ENCODE data around the gene PPM1M.

The PPM1M gene

DNA sequence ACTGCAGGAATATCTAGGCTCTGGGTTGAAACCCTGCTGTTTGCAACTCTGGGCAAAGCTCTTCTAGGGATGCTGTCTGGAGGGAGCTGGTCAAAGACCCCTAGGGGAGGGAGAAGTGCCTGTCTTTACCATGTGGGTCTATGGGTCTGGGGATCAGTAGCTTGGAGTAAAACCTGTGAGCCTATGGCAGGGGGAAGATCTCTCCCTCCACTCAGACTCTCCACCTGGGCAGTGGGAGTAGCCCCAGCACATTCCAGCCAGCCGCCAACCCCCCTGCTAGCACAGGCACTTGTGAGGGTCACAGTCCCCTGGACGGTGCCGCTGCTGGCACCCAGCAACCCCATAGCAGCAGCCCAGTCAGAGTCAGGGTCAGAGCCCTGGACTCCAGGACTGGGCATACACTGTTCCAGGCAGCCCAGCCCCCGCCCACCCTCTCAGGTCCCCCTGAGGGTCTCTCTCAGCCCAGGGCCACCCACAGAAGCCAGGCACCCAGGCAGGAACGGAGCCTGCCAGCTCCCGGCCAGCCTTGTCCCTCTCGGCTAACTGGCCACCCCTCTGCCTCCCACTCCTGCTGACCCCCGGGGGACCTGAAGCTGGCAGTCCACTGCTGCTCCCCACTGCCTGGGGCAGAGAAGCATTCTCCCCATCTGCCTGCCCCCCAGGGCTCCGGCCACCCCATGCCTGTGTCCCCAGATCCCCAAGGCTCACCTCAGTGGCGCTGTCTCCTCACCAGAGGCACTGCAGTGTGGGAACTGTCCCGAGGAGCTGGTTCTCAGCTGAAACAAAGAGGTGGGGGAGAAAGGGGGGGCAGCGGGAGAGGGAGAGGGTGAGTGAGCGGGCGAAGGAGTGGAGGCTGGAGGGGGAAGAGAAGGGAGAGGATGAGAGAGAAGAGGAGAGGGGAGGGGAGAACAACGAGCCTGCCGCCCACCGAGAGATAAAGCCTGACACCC is 52.9 kb downstream of the PPM1M start (continued):
- TF ChIP-seq ZNF398 (tag by site-specific recombination; IDR thresholded peaks at IDR 0.05) (peak; percentile 88), ZNF623 (tag by site-specific recombination; IDR thresholded peaks at IDR 0.05) (no peak), ZNF239 (tag by site-specific recombination; IDR thresholded peaks at IDR 0.05) (no peak), TSHZ1 (tag by site-specific recombination; IDR thresholded peaks at IDR 0.05; ENCODE audit: borderline replicate concordance) (no peak), ZFHX2 (tag by site-specific recombination; conservative IDR thresholded peaks at IDR 0.05) (peak; percentile 74), ZNF747 (tag by site-specific recombination; IDR thresholded peaks at IDR 0.05) (no peak), GLIS1 (tag by site-specific recombination; IDR thresholded peaks at IDR 0.05) (peak; percentile 5; the same call in 1 of the 2 replicates), EGR2 (tag by site-specific recombination; IDR thresholded peaks at IDR 0.05; ENCODE audit: low read depth) (peak; percentile 79), ZNF776 (tag by site-specific recombination; IDR thresholded peaks at IDR 0.05; ENCODE audit: borderline replicate concordance) (no peak)
- TF ChIP-seq, protein P1, sequence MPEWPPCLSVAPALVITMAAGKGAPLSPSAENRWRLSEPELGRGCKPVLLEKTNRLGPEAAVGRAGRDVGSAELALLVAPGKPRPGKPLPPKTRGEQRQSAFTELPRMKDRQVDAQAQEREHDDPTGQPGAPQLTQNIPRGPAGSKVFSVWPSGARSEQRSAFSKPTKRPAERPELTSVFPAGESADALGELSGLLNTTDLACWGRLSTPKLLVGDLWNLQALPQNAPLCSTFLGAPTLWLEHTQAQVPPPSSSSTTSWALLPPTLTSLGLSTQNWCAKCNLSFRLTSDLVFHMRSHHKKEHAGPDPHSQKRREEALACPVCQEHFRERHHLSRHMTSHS (tag by site-specific recombination; IDR thresholded peaks at IDR 0.05): no peak
- TF ChIP-seq, protein P2, sequence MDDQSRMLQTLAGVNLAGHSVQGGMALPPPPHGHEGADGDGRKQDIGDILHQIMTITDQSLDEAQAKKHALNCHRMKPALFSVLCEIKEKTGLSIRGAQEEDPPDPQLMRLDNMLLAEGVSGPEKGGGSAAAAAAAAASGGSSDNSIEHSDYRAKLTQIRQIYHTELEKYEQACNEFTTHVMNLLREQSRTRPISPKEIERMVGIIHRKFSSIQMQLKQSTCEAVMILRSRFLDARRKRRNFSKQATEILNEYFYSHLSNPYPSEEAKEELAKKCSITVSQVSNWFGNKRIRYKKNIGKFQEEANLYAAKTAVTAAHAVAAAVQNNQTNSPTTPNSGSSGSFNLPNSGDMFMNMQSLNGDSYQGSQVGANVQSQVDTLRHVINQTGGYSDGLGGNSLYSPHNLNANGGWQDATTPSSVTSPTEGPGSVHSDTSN (CRISPR knock-in tag; IDR thresholded peaks at IDR 0.05): no peak

- CTCF ChIA-PET: interaction anchor here (0.6 to 2.8 kb wide), 3 partner anchors 8 to 62 kb away, joined by 3 to 14 read pairs (median 4); no protein-coding TSS in a partner anchor
- Histone ChIP-seq H3K9me3 (ENCODE audit: control insufficient read depth, insufficient read depth, low read depth, low read length) (no peaks in the 10 kb centered on the region), H3K27ac (ENCODE audit: extremely low read depth, low read depth, low read length) (no peak overlapping the region), H3K4me3 (ENCODE audit: low read depth, low read length) (no peak overlapping the region), H3K4me1 (ENCODE audit: control insufficient read depth, insufficient read depth, low read length) (no peaks in the 10 kb centered on the region), H3K36me3 (ENCODE audit: control insufficient read depth in 2 of 2, insufficient read depth in 1 of 2, low read length in 2 of 2) (no peaks in the 10 kb centered on the region)
- TF ChIP-seq ZNF785 (tag by site-specific recombination; IDR thresholded peaks at IDR 0.05) (no peak), ZNF529 (tag by site-specific recombination; IDR thresholded peaks at IDR 0.05; ENCODE audit: insufficient replicate concordance) (no peak)
- TF ChIP-seq, protein P3, sequence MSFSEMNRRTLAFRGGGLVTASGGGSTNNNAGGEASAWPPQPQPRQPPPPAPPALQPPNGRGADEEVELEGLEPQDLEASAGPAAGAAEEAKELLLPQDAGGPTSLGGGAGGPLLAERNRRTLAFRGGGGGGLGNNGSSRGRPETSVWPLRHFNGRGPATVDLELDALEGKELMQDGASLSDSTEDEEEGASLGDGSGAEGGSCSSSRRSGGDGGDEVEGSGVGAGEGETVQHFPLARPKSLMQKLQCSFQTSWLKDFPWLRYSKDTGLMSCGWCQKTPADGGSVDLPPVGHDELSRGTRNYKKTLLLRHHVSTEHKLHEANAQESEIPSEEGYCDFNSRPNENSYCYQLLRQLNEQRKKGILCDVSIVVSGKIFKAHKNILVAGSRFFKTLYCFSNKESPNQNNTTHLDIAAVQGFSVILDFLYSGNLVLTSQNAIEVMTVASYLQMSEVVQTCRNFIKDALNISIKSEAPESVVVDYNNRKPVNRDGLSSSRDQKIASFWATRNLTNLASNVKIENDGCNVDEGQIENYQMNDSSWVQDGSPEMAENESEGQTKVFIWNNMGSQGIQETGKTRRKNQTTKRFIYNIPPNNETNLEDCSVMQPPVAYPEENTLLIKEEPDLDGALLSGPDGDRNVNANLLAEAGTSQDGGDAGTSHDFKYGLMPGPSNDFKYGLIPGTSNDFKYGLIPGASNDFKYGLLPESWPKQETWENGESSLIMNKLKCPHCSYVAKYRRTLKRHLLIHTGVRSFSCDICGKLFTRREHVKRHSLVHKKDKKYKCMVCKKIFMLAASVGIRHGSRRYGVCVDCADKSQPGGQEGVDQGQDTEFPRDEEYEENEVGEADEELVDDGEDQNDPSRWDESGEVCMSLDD (tag by site-specific recombination; IDR thresholded peaks at IDR 0.05): no peak
- POLR2A ChIA-PET: interaction anchor here (1.0 kb wide), 1 partner anchor 20 kb away, joined by 3 read pairs; no protein-coding TSS in a partner anchor
Observed at GRCh38 chr3:52299247-52299878, 53.8 kb downstream of the PPM1M start.

Measured in HEK293 (cell line).